NCI-H2227 (cell line): ENCODE measurements around the gene EGFR.

Experiments
- DNase-seq: peaks from one replicate; lab custom pipeline; 2025; ENCODE audit not compliant: unreplicated experiment; lab: John Stamatoyannopoulos, UW

EGFR gene

DNA sequence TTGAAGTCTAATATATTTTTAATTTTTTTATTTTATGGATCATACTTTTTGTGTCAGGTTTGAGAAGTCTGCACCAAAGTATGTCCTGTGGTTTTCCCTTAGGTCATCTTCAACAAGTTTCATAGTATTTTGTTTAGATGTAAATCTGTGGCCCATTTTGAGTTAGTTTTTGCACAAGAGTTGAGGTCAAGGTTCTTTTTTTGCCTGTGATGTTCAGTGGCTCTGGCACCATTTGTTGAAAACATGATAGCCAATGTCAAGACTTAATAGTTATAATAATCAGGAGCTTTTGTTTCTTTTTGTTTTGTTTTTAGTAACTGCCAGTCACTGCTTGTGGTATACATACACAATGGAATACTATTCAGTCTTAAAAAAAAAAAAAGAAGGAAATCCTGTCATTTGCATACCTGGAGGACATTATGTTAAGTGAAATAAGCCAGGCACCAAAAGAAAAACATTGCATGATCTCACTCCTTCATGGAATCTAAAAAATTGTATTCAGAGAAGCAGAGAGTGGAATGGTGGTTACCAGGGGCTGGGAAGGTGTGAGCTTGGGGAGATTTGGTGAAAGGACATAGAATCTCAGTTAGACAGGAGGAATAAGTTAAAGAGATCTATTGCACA, 61.3 kb downstream of the EGFR start:
- no peak for DNase-seq

GRCh38 chr7:55081068-55081467, 62.3 kb downstream of the EGFR start:
- DNase-seq, result no peak

DNA sequence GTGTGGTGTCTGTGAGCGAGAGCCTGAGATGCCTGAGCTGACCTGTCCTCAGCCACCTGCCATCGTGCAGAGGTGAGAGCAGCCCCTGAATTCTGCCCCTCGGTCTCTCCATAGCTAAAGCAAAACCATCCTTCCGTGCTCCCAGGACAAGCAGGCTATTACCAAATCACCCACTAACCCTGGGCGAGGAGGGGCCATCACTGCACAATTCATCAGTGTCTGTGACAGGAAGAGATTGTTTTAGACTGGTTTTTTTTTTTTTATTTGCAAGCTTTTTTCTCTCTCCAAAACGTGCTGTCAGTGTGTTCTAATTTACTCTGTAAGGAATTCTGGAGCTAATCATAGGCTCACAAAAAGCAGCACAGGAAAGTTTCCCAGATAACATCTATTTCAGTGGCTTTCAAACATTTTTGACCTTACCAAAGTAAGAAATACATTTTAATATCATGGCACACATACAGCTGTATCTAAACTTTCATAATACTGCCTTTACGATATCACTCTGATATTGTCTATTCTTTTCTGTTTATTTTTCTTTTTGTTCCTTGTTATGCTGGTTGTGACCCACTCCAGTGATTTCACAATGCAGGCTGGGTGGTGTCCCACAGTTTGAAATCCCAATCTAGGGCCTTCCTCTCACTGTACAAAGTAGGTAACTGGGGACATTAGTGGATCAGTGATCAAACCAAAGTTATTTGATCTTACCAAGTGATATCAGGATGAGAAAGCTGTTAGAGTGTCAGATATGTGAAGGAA, 62.8 kb downstream of the EGFR start:
- no peak for DNase-seq

DNA sequence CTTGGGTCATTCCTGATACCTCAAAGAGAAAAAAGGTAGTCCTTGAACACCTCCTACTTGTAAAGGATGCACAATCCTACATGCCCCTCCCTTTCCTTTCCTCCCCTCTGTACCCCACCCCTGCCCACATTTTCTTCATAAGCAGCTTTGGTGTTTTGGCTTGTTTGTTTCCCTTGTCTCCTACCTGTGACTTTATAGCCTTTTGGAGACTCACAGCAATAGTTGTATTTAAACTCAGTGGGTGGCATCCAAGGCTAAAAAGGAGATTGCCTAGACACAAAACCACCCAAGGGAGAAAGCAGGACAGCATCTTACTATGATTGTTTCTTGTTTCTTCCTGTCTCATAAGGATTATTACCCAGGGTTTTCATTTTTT, 63.4 kb downstream of the EGFR start:
- DNase-seq, result no peak

GRCh38 chr7:55083206-55083605, 64.4 kb downstream of the EGFR start:
- DNase-seq, result no peak

GRCh38 chr7:55084307-55084706, 65.5 kb downstream of the EGFR start:
- DNase-seq, result no peak

- no peak for DNase-seq
Observed at GRCh38 chr7:55085511-55086412, 66.9 kb downstream of the EGFR start.

GRCh38 chr7:55086413-55087201, 67.8 kb downstream of the EGFR start:
- no peak for DNase-seq

DNA sequence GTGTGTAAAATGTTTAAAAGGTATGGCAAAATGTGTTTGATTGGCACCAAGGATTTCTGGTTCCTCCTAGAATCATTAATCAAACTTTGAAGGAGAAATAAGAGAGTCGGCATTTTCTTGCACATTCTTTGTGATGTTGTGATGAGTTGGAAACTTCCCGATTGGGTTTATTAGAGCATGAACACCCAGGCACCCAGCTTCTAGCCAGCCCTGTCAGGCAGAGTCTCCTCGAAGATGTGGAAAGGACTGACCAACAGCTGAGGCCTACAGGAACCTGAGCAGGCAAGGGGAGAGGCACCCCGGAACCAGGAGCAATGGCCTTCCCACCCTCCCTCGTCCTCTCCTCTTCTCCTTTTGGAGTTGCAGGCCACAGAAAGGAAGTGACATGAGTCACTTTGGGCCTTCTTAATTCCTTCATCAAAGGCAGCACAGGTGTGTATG, 68.7 kb downstream of the EGFR start:
- no peak for DNase-seq

GRCh38 chr7:55088107-55088506, 69.3 kb downstream of the EGFR start:
- no peak for DNase-seq

DNA sequence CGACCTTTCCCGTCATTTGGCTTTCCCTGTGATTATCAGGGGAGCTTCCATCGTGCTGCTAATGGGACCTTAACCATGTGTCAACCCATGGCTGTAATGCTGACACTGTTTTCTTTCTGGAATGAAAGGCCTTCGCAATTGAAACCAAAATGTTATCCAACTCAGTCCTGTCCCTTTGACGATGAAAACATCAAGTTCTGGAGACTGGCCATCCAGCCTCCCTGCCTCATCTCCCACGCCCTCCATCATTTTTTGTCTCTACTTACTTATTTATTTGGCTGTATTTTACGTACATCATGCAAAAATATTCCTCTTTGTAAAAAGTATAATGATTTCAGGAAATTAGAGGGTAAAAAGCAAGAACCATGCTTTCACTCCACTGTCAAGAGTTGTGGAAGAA, 69.8 kb downstream of the EGFR start:
- DNase-seq, result no peak

DNA sequence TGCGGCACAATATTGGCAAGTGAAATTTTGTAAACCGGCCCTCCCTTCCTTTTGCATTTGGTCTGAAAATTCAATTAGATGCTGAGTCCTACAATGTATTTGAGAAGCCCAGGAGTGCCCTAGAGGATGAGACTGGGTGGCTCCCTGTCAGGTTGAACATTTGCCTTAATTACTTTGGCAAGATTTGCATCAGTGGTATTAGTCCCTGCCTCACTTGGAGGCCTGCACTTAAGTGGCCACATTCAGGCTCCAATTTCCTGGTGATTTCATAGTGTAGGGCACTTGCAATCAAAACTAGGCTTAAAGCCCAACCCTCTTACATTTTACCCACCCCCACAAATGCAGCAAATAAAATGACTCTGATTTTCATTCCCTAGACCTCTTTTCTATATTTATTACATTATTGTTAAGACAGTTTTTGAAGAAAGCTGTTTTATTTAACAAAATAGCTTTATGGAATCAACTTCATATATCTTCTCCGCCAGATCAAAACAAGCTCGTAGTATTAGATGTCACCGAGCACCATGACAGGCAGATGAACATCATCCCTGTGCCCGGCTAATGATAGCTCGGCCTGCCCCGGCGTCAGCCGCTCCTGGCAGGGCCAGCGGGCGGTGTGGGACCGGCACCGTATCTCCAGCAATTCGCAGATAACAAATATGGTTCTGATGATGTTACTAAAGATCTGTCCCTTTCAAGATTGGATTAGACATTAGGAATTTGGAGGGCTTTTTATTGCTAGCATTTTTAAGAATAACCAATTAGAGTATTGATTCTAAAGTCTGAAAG, 73.6 kb downstream of the EGFR start:
- DNase-seq, result no peak

GRCh38 chr7:55092975-55093373, 74.2 kb downstream of the EGFR start:
- no peak for DNase-seq

- no peak for DNase-seq
Observed at GRCh38 chr7:55093674-55094073, 74.9 kb downstream of the EGFR start.

DNA sequence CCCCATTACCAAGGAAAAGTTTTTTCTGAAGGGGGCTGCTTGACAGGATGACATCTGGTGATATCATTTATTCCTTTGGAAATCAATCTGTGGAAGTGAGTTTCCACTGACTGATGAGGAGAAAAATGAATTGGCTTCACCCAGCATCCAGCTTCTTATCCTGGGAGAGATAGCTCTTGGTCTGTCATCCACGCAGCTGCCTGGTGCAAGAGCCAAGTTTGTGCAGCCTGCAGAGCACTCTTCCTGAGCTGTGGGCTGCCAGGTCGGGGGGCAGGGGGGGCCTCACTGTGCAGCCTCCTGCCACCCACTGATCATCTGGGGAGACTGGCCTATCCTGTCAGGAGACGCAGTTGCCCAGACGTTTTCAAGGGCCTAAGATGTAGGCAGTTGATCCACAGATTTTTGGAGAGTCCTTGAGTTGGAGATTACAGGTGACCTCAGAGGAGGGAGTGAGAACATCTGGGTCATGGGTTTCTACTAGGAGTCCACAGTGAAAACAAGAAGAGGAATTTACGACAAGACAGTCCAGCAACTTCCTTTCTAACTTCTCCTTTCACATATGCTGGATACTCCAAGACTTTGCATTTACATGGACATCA, 75.4 kb downstream of the EGFR start:
- DNase-seq, result no peak

DNA sequence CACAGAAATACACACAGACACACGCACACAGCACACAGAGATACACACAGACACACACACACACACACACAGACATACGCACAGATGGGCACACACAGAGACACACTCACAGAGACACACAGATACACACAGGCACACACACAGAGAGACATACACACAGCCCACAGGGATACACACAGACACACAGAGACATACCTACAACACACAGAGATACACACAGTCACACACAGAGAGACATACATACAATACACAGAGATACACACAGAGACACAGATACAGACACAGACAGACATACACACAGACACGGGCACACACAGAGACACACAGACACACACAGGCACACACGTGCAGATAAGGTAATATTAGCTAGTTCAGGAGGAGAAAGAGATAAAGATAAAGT, 76.9 kb downstream of the EGFR start:
- no peak for DNase-seq

GRCh38 chr7:55096323-55096722, 77.5 kb downstream of the EGFR start:
- DNase-seq, result no peak

GRCh38 chr7:55097100-55097499, 78.3 kb downstream of the EGFR start:
- no peak for DNase-seq

- no peak for DNase-seq
Observed at GRCh38 chr7:55099066-55099820, 80.4 kb downstream of the EGFR start.
